ENCODE measurements around the gene EFNB3.

Gene EFNB3

GRCh38 chr17:7697828-7698588 is 7.0 kb upstream of the EFNB3 start:
- DNase-seq (ENCODE audit: low read depth, low spot score): no peak

- no peak for DNase-seq (ENCODE audit: low read depth, low spot score)
These were observed 4.5 kb upstream of the EFNB3 start for GRCh38 chr17:7700510-7700909.

GRCh38 chr17:7701681-7702080 is 3.3 kb upstream of the EFNB3 start:
- no peak for DNase-seq (ENCODE audit: low read depth, low spot score)

DNA sequence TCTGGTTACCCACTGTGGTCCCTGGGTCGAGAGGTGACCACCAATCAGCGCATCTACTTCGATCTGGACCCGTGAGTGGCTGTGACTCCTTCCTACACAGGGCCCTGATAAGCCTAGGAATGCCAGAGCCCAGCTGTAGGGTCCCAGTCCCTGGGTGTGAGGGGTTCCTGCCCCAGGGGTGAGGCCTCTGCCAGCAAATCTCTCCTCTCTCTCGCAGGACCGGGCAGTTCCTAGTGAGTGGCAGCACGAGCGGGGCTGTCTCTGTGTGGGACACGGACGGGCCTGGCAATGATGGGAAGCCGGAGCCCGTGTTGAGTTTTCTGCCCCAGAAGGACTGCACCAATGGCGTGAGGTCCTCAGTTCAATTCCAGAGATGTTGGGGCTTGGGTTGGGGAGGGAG is 2.2 kb upstream of the EFNB3 start:
- DNase-seq (ENCODE audit: low read depth, low spot score): no peak

GRCh38 chr17:7703584-7704479 is 1.2 kb upstream of the EFNB3 start:
- DNase-seq (ENCODE audit: low read depth, low spot score): no peak

DNA sequence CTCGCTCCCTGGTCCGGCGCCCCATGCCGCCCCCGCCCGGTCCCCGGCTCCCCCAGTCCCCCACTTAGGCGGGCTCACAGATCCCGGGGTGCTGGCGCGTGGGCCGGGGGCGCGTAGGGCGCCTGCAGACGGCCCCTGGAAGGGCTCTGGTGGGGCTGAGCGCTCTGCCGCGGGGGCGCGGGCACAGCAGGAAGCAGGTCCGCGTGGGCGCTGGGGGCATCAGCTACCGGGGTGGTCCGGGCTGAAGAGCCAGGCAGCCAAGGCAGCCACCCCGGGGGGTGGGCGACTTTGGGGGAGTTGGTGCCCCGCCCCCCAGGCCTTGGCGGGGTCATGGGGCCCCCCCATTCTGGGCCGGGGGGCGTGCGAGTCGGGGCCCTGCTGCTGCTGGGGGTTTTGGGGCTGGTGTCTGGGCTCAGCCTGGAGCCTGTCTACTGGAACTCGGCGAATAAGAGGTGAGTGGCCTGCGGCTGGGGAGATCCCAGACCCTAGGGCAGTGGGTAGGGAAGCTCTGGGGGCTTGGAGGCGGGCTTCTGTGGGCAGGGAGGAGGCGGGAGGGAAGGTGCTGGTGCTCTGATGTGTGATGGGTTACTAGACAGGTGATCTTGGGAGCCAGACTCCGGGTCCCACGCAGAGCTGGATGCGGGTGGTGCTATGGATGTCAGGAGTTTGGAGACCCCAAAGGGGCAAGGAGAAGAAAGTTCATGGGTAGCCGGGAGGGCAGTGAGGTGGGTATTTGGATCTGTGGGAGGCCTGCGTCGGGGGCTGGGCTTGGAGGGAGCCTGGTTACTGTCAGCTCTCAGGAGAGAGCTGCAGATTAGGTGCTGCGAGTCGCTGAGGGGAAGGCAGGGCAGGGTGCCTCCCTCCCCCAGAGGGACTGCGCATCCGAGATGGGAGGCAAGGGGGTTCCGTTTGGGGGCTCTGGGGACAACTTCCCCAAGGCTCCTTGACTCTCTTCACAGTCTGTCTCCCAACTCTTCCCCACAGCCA is 560 bp downstream of the EFNB3 start:
- DNase-seq (ENCODE audit: low read depth, low spot score): no peak

- DNase-seq (ENCODE audit: low read depth, low spot score): no peak
These were observed 1.8 kb downstream of the EFNB3 start for GRCh38 chr17:7706631-7707354.

GRCh38 chr17:7707446-7707845 is 2.4 kb downstream of the EFNB3 start:
- no peak for DNase-seq (ENCODE audit: low read depth, low spot score)

DNA sequence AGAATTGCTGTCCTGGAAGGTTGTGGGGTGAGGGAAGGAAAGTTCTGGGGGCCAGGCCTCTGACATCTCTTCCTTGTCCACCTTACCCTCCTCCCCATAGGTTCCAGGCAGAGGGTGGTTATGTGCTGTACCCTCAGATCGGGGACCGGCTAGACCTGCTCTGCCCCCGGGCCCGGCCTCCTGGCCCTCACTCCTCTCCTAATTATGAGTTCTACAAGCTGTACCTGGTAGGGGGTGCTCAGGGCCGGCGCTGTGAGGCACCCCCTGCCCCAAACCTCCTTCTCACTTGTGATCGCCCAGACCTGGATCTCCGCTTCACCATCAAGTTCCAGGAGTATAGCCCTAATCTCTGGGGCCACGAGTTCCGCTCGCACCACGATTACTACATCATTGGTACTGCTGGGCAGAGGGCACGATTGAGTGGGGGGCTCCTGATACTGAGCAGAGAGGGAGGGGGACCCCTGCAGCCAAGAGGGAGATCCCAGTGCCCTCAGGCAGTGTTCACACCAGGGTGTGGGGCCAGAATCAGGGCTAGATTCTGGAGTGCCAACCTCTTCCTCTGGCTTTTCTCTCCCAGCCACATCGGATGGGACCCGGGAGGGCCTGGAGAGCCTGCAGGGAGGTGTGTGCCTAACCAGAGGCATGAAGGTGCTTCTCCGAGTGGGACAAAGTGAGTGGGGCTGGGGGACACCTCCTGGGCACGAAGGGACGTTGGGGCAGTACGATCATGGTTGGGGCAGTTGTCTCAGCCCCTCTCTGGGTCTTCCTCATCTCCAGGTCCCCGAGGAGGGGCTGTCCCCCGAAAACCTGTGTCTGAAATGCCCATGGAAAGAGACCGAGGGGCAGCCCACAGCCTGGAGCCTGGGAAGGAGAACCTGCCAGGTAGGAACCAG is 3.1 kb downstream of the EFNB3 start:
- no peak for DNase-seq (ENCODE audit: low read depth, low spot score)

- DNase-seq (ENCODE audit: low read depth, low spot score): no peak
These were observed 4.0 kb downstream of the EFNB3 start for GRCh38 chr17:7709031-7709430.

DNA sequence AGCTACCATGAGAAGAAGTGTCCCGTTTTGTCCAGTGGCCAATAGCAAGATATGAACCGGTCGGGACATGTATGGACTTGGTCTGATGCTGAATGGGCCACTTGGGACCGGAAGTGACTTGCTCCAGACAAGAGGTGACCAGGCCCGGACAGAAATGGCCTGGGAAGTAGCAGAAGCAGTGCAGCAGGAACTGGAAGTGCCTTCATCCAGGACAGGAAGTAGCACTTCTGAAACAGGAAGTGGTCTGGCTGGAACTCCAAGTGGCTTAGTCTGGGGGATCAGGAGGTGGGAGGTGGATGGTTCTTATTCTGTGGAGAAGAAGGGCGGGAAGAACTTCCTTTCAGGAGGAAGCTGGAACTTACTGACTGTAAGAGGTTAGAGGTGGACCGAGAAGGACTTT is 5.3 kb downstream of the EFNB3 start:
- no peak for DNase-seq (ENCODE audit: low read depth, low spot score)

GRCh38 chr17:7711051-7711755 is 6.2 kb downstream of the EFNB3 start:
- no peak for DNase-seq (ENCODE audit: low read depth, low spot score)

DNA sequence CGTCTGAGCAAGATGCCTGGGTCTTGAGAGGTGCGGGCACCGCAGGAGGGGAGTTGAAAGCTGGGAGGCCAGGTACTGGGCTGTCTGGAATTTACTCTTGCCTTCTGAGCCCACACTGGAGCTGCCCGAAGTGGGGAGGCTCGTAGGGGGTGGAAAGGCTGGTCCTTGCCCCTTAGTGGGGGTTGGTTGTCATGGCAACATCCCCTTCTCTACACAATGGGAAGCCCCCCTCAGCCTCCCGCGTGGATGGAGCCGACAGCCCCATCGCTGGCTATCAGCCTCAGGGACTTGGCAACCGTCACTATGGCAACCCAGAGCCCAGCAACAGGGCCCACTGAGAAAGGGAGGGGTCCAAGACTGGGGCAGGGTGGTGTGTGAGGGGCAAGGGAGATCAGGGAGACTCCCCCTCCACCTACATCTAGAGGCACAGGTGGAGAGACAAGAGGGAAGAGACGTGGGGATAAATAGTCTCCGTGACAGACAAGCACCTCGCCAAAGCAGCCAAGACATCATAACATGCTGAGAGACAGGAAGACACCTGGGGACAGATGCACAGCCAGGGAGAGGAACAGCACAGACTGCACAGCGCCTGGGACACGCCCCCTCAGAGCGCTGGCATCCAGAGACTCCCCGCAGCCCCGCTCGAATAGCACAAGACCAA is 7.2 kb downstream of the EFNB3 start:
- DNase-seq (ENCODE audit: low read depth, low spot score): no peak

GRCh38 chr17:7713782-7714181 is 8.8 kb downstream of the EFNB3 start:
- no peak for DNase-seq (ENCODE audit: low read depth, low spot score)

DNA sequence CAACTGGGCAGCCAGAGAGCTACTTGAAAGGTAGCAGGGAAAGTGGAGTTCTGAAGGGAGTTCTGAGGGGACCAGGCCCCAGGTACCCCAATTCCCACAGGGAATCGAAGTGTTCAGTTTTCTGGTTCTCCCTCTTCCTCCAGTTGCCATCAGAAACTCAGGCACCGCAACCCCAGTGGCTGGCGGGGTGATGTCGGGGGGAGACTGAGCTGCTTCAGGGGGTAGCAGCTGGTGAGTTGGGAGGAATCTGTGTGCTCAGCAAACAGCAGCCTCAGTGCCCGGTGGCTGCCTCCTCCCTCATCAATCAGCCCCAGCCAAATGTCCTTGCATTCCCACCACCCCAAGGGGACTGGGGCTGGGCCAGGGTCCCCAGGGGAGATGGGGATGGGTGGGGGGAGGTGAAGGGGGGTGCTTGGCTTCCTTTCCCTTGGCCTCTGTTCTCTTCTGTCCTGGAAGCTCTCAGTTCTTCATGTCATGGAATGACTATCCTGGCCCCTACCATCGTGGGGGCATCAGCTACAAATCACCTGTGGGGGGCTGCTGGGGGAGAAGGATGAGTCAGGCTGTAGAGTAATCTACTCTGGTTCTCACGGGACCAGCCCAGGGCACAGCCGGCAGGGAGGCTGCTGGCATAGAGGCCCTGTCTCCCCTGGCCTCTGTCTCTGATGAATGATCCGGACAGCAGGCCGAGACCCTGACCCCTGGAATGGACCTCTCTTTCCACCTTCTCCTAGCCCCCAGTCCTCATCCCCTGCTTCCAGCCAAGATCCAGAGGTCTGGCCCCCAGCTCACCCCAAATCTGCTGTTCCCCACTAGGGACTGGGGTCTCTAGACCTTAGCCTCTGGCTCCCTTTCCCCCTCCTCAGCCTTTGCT is 10.0 kb downstream of the EFNB3 start:
- DNase-seq (ENCODE audit: low read depth, low spot score): no peak

GRCh38 chr17:7715936-7716886 is 11.2 kb downstream of the EFNB3 start:
- no peak for DNase-seq (ENCODE audit: low read depth, low spot score)
